Kidney (tissue), 14 donors: ENCODE measurements around the gene FGGY. TPM values are rescaled to one million over a fixed set of nuclear protein-coding genes. Genes with fewer than 3 reads are reported as not detected.

Experiments
- DNase-seq, 5 donors: peaks; one replicate each; pipeline ENCODE4 v3.0.0-alpha.2; 2013 to 2020
- FAIRE-seq: peaks from 2 replicates; lab custom pipeline; 2012; peaks lifted over from hg19 to GRCh38; lab: Jason Lieb, UNC
- H3K27ac ChIP-seq, 2 donors: one replicate each; pipeline ENCODE4 v1.7.0; 2013; ENCODE audit warnings: low read depth in 2 of 2, low read length in 2 of 2, inconsistent platforms in 1 of 2
- H3K27me3 ChIP-seq: one replicate; pipeline ENCODE4 v1.7.1; 2013; ENCODE audit warnings: low read length, inconsistent platforms; ENCODE audit not compliant: control insufficient read depth, insufficient read depth
- H3K36me3 ChIP-seq, 3 donors: one replicate each; pipeline versions ENCODE4 v1.7.0 to v1.7.1; 2013; ENCODE audit warnings: low read length in 3 of 3, control low read depth in 1 of 3, inconsistent platforms in 1 of 3; ENCODE audit not compliant: insufficient read depth in 3 of 3, control insufficient read depth in 2 of 3
- H3K4me1 ChIP-seq, 3 donors: one replicate each; pipeline versions ENCODE4 v1.7.0 to v1.7.1; 2013; ENCODE audit warnings: low read length in 3 of 3, inconsistent platforms in 1 of 3, low read depth in 1 of 3; ENCODE audit not compliant: control insufficient read depth in 2 of 3, insufficient read depth in 2 of 3
- H3K4me3 ChIP-seq, 3 donors: one replicate each; pipeline versions ENCODE4 v1.7.0 to v1.8.1; 2013; ENCODE audit warnings: low read length in 3 of 3, control low read depth in 1 of 3, inconsistent platforms in 1 of 3
- H3K9ac ChIP-seq, 3 donors: one replicate each; pipeline versions ENCODE4 v1.7.0 to v1.7.1; 2013; ENCODE audit warnings: low read length in 3 of 3, control low read depth in 1 of 3, inconsistent platforms in 1 of 3
- H3K9me3 ChIP-seq, 3 donors: one replicate each; pipeline versions ENCODE4 v1.7.0 to v1.7.1; 2013; ENCODE audit warnings: low read length in 3 of 3, control low read depth in 1 of 3, inconsistent platforms in 1 of 3; ENCODE audit not compliant: control insufficient read depth in 2 of 3, insufficient read depth in 1 of 3
- intact Hi-C: fragments of 100-400 bp; cut with DNase I; formaldehyde crosslinking; loops from one replicate; pipeline ENCODE4 v1.11.1; 2022
- polyA plus RNA-seq: library from polyadenylated mRNA; stranded (reverse); fragments of 350-450 nt; fragmentation: Illumina TruSeq; extraction: RNeasy Lipid Tissue Mini Kit (QIAGEN cat#74804); gene quantifications from one replicate; pipeline ENCODE4 v1.2.3, GENCODE V29; 2014; ENCODE audit warnings: low read depth, low replicate concordance; ENCODE audit not compliant: insufficient read depth
- total RNA-seq: library from RNA; stranded (reverse); fragmentation: NEBNext Ultra II Directional; extraction: Animal tissue kit (Norgen Biotek cat#: 25700); gene quantifications from one replicate; pipeline ENCODE4 v1.2.1, GENCODE V29; 2021
- TF ChIP-seq, protein P1 (sequence below): IDR thresholded peaks from 3 replicates; pipeline ENCODE4 v1.5.1; 2012; ENCODE audit warnings: mild to moderate bottlenecking, moderate library complexity, borderline replicate concordance; ENCODE audit not compliant: insufficient read depth; ENCODE audit errors: extremely low read depth
- donor health status: control.
- donor health status: control.
- donor health status: control.
- donor health status: control.
- donor health status: control.
- donor health status: DM: yes; HTN: yes; CAD: no.
- donor health status: Normal renal cell carcinoma (clear cell type).

The FGGY gene
- total and polyA plus RNA-seq, 2 donors from 2014 or later, result 11.2 to 31.0 TPM

DNA sequence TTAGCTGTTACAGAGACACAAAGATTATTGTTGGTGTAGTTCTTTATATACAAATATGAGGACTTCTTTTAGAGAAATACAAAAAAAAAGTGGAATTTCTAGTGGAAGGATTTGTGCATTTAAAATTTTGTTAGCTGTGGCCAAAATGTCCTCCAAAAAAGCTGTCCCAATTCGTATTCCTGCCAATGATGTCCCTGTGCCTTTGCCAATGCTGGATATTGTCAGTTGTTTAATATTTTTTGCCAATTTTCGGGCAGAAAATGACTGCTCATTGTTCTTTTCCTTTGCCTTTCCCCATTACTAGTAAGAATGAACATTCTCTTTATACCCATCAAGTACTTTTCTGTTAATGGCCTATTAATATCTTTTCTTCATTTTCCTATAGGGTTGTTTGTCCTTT lies 407.8 kb downstream of the FGGY start:
- intact Hi-C loops, result loop anchor here (10.0 kb wide), 1 partner anchor 960 kb away; no protein-coding TSS in a partner anchor
- DNase-seq (no peak), FAIRE-seq (no peak)
- H3K36me3 ChIP-seq, result no peaks in the 10 kb centered on the region
- H3K4me1 ChIP-seq, result no peaks in the 10 kb centered on the region
- TF ChIP-seq, protein P1, sequence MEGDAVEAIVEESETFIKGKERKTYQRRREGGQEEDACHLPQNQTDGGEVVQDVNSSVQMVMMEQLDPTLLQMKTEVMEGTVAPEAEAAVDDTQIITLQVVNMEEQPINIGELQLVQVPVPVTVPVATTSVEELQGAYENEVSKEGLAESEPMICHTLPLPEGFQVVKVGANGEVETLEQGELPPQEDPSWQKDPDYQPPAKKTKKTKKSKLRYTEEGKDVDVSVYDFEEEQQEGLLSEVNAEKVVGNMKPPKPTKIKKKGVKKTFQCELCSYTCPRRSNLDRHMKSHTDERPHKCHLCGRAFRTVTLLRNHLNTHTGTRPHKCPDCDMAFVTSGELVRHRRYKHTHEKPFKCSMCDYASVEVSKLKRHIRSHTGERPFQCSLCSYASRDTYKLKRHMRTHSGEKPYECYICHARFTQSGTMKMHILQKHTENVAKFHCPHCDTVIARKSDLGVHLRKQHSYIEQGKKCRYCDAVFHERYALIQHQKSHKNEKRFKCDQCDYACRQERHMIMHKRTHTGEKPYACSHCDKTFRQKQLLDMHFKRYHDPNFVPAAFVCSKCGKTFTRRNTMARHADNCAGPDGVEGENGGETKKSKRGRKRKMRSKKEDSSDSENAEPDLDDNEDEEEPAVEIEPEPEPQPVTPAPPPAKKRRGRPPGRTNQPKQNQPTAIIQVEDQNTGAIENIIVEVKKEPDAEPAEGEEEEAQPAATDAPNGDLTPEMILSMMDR, result no peak
- H3K9me3 ChIP-seq, result no peaks in the 10 kb centered on the region
- no peak overlapping the region for H3K27ac ChIP-seq
- H3K9ac ChIP-seq, result no peak overlapping the region
- no peak overlapping the region for H3K4me3 ChIP-seq
- H3K27me3 ChIP-seq, result no peaks in the 10 kb centered on the region

DNA sequence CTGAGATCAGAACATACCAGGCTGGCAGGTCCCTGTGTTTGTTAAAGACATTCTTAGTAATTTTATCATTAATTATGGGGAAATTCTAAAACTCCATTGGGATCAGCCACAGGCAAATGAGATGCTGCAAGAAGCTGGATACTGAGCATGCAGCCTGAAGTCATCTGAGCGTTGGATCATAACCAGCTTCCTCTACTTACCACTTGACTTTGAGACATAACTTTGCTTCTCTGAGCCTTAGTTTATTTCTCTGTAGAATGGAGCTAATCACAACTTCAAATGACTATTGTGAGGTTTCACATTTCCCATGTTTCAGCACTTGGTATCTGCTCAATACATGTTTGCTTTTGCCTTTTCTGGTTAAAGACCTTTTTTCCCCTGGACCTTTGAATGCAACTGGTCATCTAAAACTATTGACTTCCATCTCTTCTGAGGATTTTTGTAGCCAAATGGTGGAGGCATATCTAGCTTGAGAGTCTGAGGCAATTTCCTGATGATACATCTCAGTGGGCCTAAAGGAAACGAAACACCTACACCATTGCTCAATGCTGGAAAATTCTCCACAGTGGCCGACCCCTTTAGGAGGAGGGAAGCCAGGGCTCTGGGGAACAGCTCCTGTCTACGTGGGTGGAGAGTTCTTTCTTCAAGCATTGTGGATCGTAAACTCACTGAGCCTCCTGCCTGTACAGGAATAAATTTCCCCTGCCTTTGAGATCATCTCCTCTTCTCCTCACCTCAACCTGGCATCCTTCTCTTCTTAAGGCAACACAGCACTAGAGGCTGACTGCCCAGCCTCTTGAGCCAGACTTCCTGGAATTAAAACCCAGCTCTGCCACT lies 408.8 kb downstream of the FGGY start:
- H3K4me3 ChIP-seq, result no peak overlapping the region
- no peaks in the 10 kb centered on the region for H3K9me3 ChIP-seq
- DNase-seq (no peak), FAIRE-seq (no peak)
- TF ChIP-seq, protein P1, result no peak
- intact Hi-C loops, result loop anchor here (10.0 kb wide), 1 partner anchor 961 kb away; no protein-coding TSS in a partner anchor
- no peaks in the 10 kb centered on the region for H3K27me3 ChIP-seq
- H3K27ac ChIP-seq, result no peak overlapping the region
- no peak overlapping the region for H3K9ac ChIP-seq
- H3K4me1 ChIP-seq, result no peaks in the 10 kb centered on the region
- no peaks in the 10 kb centered on the region for H3K36me3 ChIP-seq

DNA sequence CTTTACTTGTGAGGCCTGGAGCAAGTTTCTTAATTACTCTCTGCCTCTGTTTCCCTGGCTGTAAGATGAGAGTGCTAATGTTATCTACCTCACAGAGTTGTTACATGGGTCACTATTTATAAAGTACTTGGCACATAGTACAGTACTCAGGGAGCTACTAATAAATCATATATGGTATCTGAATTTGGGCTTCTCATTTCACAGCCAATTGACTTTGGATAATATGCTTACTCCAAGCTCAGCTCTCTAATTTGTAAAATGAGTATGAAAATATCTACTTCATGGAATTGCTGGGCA lies 409.4 kb downstream of the FGGY start:
- no peaks in the 10 kb centered on the region for H3K36me3 ChIP-seq
- TF ChIP-seq, protein P1, result no peak
- FAIRE-seq, result no peak
- no peaks in the 10 kb centered on the region for H3K4me1 ChIP-seq
- no peak overlapping the region for H3K4me3 ChIP-seq
- intact Hi-C loops, result loop anchor here (10.0 kb wide), 1 partner anchor 961 kb away; no protein-coding TSS in a partner anchor
- H3K27me3 ChIP-seq, result no peaks in the 10 kb centered on the region
- DNase-seq, result no peak
- no peak overlapping the region for H3K27ac ChIP-seq
- no peaks in the 10 kb centered on the region for H3K9me3 ChIP-seq
- H3K9ac ChIP-seq, result no peak overlapping the region
